Brain microvascular endothelial cell (primary cell): ENCODE data around the gene NEGR1.

Source experiments
- DNase-seq: peaks from one replicate; pipeline ENCODE4 v3.0.0-alpha.2; 2020
- H3K27ac ChIP-seq: fragments of 250-450 bp; sonication (Bioruptor Pico); 2 replicates; pipeline ENCODE4 v1.5.1; 2020; ENCODE audit warnings: mild to moderate bottlenecking, moderate library complexity
- H3K27me3 ChIP-seq: fragments of 250-450 bp; sonication (Bioruptor Pico); replicated peaks from 2 replicates; pipeline ENCODE4 v1.5.1; 2020; ENCODE audit warnings: mild to moderate bottlenecking
- H3K36me3 ChIP-seq: fragments of 250-450 bp; sonication (Bioruptor Pico); replicated peaks from 2 replicates; pipeline ENCODE4 v1.5.1; 2020; ENCODE audit warnings: mild to moderate bottlenecking
- H3K4me3 ChIP-seq: 2 replicates; pipeline ENCODE4 v1.5.1; 2011; ENCODE audit warnings: low read depth, mild to moderate bottlenecking, control low read depth, low read length, moderate library complexity
- in situ Hi-C: cut with HindIII; loops from 2 replicates; pipeline ENCODE4 v1.10.0; 2017; ENCODE audit warnings: low sequenced_read_pairs, low pct_ligation_motif_present
- TF ChIP-seq, protein P1 (sequence below): IDR thresholded peaks from 2 replicates; pipeline ENCODE4 v1.5.1; 2011; ENCODE audit warnings: low read depth, mild to moderate bottlenecking, moderate library complexity, low read length, control low read depth, inconsistent platforms; ENCODE audit errors: missing control alignments

NEGR1 gene

DNA sequence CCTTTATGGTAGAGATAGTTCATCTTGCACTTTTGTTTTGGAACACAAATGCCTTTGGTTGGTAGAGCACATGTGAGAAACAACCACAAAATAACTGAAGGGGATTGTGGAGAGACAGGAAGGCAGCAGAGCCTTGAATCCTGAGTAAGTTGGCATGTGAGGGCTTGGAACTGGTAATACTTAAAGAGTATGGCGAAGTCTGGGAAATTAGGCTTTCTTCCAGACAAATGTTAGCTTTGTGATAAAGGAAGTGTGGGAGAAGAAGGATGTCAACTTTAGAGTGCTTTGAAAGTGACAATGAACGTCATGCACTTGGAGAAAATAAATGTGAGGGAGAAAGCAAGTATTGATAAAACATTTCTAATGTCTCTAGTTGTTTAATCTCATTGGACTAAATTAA is 725.2 kb downstream of the NEGR1 start:
- TF ChIP-seq, protein P1, sequence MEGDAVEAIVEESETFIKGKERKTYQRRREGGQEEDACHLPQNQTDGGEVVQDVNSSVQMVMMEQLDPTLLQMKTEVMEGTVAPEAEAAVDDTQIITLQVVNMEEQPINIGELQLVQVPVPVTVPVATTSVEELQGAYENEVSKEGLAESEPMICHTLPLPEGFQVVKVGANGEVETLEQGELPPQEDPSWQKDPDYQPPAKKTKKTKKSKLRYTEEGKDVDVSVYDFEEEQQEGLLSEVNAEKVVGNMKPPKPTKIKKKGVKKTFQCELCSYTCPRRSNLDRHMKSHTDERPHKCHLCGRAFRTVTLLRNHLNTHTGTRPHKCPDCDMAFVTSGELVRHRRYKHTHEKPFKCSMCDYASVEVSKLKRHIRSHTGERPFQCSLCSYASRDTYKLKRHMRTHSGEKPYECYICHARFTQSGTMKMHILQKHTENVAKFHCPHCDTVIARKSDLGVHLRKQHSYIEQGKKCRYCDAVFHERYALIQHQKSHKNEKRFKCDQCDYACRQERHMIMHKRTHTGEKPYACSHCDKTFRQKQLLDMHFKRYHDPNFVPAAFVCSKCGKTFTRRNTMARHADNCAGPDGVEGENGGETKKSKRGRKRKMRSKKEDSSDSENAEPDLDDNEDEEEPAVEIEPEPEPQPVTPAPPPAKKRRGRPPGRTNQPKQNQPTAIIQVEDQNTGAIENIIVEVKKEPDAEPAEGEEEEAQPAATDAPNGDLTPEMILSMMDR, result no peak
- Histone ChIP-seq H3K27me3 (no peaks in the 10 kb centered on the region), H3K27ac (no peak overlapping the region), H3K36me3 (no peaks in the 10 kb centered on the region), H3K4me3 (no peak overlapping the region)
- DNase-seq, result no peak
- in situ Hi-C loops, result no loop called here

DNA sequence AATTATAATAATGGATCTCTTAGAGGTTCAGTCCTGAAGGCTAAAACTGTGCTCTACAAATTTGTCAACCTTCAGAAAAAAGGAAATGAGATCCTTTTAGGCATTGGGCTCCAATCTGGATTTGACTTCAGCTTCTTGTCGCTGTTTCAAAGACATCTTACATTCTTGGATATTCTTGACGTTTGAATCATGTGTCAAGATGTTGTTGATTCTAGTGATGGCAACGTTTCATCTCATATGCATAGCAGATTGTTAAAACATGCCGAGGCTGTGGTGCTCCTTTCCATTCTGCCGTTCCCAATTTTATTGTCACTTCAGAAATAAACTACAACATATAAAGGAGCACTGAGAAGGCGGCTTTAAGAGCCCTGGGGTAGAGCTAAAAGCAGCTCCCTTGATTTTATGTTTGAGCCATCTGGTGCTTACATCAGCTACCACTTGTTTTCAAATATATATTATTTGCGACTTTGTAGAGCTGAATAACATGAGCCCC is 733.9 kb downstream of the NEGR1 start:
- in situ Hi-C loops, result no loop called here
- DNase-seq, result no peak
- no peak overlapping the region for H3K4me3 ChIP-seq
- no peaks in the 10 kb centered on the region for H3K36me3 ChIP-seq
- H3K27ac ChIP-seq, result no peak overlapping the region
- H3K27me3 ChIP-seq, result no peaks in the 10 kb centered on the region
- TF ChIP-seq, protein P1, result no peak

DNA sequence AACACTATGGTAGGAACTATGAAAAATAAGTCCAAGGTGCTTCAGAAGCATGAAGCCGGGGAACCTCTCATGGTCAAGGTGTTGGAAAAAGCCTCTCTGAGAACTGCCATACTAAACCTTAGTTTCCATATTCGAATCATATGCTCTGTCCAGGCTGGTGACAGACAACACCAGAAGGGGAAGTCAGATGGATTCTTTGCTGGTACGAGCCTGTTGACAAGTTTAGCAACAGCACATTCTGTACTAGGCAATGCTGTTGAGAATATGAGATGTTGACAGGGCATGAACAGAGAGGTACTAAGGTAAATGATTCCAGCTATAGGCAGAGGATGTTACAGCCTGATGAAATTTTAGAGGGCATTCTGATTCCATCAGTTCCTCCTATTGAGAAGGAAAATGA is 740.2 kb downstream of the NEGR1 start:
- Histone ChIP-seq H3K27ac (no peak overlapping the region), H3K27me3 (no peaks in the 10 kb centered on the region), H3K36me3 (no peaks in the 10 kb centered on the region), H3K4me3 (no peak overlapping the region)
- TF ChIP-seq, protein P1, result no peak
- no peak for DNase-seq
- in situ Hi-C loops, result no loop called here

DNA sequence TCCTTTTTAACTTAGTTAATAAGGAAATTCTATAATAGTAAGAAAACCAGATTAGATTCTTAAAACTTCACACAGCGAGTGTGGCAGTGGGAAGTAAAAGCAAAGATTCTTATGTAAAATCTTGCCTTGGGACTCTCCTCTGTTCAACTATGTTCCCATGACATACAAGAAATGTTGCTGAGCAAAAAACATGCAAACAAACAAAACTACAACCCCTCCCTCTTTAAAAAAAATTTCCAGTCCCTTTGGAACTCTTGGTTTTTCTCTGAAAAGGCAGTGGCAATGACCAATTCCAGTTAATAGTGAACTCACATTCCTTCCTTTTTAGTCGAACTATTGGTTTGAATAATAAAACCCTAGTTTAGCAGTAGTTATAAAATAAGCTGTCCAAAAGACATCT is 748.4 kb downstream of the NEGR1 start:
- Histone ChIP-seq H3K4me3 (no peak overlapping the region), H3K27ac (no peak overlapping the region), H3K36me3 (no peaks in the 10 kb centered on the region), H3K27me3 (no peaks in the 10 kb centered on the region)
- TF ChIP-seq, protein P1, result no peak
- no peak for DNase-seq
- in situ Hi-C loops, result no loop called here

DNA sequence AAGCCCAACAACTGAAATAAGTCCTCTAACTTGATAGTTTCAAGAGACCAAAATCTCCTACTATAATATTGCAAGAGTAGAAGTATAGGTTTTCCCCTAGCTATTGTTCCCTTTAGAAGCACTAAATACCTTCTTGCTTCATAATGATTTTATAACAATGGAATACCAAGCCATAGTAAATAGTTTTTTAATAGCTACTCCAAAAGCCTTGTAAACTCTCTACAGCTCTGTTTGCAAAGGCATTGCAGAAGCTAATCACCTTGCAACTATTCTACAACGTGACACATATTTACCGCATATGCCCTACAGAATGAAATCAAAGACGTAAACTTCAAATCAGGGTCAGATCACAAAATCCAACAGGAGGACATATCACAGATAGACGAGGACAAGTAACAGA is 750.0 kb downstream of the NEGR1 start:
- DNase-seq, result no peak
- TF ChIP-seq, protein P1, result no peak
- in situ Hi-C loops, result no loop called here
- no peaks in the 10 kb centered on the region for H3K36me3 ChIP-seq
- H3K27ac ChIP-seq, result no peak overlapping the region
- H3K4me3 ChIP-seq, result no peak overlapping the region
- H3K27me3 ChIP-seq, result no peaks in the 10 kb centered on the region

DNA sequence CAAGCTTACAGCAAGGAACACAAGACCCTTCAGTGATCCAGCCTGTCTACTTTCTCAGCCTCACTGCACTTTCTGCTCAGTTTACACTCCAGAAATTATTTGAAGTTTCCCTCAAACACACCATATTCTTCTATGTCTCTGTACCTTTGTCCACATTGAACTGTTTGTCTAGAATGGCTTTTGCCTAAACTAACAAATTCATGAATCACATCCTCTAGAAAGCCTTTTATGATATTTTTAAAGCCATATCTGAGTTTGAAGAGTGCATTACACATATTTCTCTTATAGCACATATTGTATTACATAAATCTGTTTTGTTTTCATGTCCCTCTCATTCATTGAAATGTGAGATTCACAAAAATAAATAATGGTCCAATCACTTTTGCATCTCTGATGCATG is 755.5 kb downstream of the NEGR1 start:
- no peak for DNase-seq
- Histone ChIP-seq H3K27ac (no peak overlapping the region), H3K36me3 (no peaks in the 10 kb centered on the region), H3K4me3 (no peak overlapping the region), H3K27me3 (no peaks in the 10 kb centered on the region)
- TF ChIP-seq, protein P1, result no peak
- in situ Hi-C loops, result no loop called here
